Activated CD4-positive, alpha-beta memory T cell treated with anti-CD3 and anti-CD28 coated beads, Interleukin-2, amount 10 ng/mL, durations not matched to agents 7 days and 5 days (primary cell): ENCODE results near the gene NCOA7. TPM values are rescaled to one million over a fixed set of nuclear protein-coding genes. Genes with fewer than 3 reads are reported as not detected.

ENCODE experiments used
- CTCF ChIA-PET: fragments of 350-600 bp; sonication (Branson Sonifier 250); formaldehyde crosslinking; loops from one replicate; lab custom pipeline; 2021; ENCODE audit warnings: antibody characterized with exemption, inconsistent platforms; lab: Charles Lee
- POLR2A ChIA-PET: fragments of 350-600 bp; sonication (Branson Sonifier 250); formaldehyde crosslinking; loops from one replicate; lab custom pipeline; 2021; ENCODE audit warnings: antibody characterized with exemption; lab: Charles Lee
- DNase-seq: peaks from one replicate; pipeline ENCODE4 v3.0.0-alpha.2; 2020
- H3K27ac Mint-ChIP-seq: one replicate; pipeline ENCODE4 v1.8.0; 2021; ENCODE audit warnings: mild to moderate bottlenecking, mixed read lengths
- H3K27me3 Mint-ChIP-seq: one replicate; pipeline ENCODE4 v1.8.0; 2021; ENCODE audit warnings: mixed read lengths
- H3K36me3 Mint-ChIP-seq: one replicate; pipeline ENCODE4 v1.8.0; 2021; ENCODE audit warnings: low read depth, mixed read lengths
- H3K4me1 Mint-ChIP-seq: one replicate; pipeline ENCODE4 v1.8.0; 2021; ENCODE audit warnings: mixed read lengths
- H3K4me3 Mint-ChIP-seq: one replicate; pipeline ENCODE4 v1.8.0; 2021; ENCODE audit warnings: mild to moderate bottlenecking, mixed read lengths
- H3K9me3 Mint-ChIP-seq: one replicate; pipeline ENCODE4 v1.8.0; 2021; ENCODE audit warnings: mixed read lengths
- total RNA-seq, 2 experiments: library from RNA; stranded (reverse); gene quantifications; one replicate each; pipeline ENCODE4 v1.2.3, GENCODE V29; 2021

NCOA7 gene, protein sequence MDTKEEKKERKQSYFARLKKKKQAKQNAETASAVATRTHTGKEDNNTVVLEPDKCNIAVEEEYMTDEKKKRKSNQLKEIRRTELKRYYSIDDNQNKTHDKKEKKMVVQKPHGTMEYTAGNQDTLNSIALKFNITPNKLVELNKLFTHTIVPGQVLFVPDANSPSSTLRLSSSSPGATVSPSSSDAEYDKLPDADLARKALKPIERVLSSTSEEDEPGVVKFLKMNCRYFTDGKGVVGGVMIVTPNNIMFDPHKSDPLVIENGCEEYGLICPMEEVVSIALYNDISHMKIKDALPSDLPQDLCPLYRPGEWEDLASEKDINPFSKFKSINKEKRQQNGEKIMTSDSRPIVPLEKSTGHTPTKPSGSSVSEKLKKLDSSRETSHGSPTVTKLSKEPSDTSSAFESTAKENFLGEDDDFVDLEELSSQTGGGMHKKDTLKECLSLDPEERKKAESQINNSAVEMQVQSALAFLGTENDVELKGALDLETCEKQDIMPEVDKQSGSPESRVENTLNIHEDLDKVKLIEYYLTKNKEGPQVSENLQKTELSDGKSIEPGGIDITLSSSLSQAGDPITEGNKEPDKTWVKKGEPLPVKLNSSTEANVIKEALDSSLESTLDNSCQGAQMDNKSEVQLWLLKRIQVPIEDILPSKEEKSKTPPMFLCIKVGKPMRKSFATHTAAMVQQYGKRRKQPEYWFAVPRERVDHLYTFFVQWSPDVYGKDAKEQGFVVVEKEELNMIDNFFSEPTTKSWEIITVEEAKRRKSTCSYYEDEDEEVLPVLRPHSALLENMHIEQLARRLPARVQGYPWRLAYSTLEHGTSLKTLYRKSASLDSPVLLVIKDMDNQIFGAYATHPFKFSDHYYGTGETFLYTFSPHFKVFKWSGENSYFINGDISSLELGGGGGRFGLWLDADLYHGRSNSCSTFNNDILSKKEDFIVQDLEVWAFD
- 10 to 100 TPM; 45.2 to 49.9 TPM for total RNA-seq

DNA sequence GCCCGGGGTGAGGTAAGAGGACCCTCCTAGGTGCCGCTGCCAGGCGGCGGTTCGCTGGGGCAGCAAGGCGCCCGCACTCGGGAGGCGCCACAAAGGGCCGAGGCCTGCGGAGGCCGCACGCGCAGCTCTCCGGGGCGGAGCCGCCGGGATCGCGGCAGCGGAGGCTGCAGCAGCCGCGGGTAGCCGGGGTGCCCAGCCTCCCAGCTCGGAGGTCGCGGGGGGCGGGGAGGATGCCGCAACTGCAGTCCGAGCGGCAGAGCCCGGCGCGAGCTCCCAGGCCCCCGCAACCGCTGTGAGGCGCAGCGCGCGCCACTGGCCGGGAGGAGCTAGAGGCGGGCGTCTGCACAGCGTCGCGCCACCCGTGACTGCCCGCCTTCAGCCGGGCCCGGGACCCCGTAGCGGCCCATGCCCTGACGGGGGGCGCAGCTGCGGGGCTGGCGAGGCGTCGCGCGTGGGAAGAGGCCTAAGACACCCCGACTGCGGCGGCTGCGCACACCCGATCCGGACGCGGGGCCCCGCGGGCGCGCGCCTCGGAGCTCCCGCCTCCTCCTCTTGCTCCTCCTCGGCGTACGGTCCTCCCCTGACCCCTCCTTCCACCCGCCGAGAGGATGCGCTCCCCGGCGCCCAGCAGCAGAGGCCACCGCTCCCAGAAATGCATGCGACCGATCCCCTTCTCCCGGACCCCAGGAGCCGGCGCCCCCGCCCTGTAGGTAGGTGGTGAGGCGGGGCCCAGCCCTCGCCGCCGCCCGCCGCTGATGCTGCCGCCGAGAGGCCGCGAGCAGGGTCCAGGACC, at the start of gene NCOA7:
TSS of gene NCOA7 (plus strand) at position 603 of the 793 bp plus-strand sequence. CDS start 24,395 bp downstream, outside the sequence.
- CTCF ChIA-PET: interaction anchor here (0.5 to 9.7 kb wide), 38 partner anchors 9 to 685 kb away, joined by 3 to 231 read pairs (median 4); partner anchors contain the start of genes HINT3 and TRMT11
- DNase-seq: peak; percentile 83
- Mint-ChIP-seq H3K27me3 (no peaks in the 10 kb centered on the region), H3K4me1 (peaks cover 55% of the 10 kb centered on the region), H3K4me3 (peak within 1 kb of the TSS; percentile 90), H3K36me3 (peaks cover 29% of the 10 kb centered on the region), H3K27ac (peak within 1 kb of the TSS; percentile 96), H3K9me3 (no peaks in the 10 kb centered on the region)
- POLR2A ChIA-PET: interaction anchor here (0.9 to 7.1 kb wide), 38 partner anchors 9 to 1726 kb away, joined by 3 to 299 read pairs (median 6); partner anchors contain the start of genes CENPW, HDDC2, HINT3 and TPD52L1

DNA sequence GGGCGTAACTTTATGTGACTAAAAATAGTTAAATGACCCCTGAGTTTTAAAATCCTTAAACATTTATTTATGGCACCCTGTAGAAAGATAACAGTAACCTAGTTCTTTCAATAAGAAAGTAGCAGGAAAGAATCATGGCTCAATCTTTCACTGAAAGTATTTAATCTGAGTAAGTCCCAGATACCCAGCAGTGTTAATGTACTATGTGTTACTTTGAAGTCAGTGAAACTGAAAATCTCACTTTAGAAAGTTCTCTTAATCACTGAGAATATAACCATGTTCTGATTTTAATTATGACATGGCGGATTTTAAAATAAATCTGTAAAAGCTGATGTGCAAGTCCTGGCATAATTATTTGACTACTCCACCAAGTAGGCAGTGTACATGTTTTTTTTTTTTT, 49.4 kb upstream of the NCOA7 start:
- no peak overlapping the region for H3K4me3 Mint-ChIP-seq

DNA sequence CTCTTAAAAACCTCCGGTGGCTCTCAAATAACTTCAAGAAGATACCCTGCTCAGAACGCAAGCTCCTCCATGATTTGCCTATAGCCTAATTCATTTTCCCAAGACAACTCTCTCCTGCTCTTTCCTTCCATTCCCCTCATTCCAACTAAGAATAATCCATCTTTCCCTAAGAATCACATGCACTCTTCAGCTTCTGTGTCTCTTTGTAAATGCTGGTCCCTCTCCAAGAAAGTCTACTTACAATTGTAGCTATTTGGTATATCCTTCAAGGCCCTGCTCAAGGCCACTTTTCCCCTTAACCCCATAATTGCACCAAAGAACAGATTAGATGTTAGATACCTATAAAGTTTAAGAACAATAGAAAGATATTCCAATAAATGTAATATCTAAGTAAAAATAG, 48.7 kb upstream of the NCOA7 start:
- Mint-ChIP-seq H3K4me1 (peaks cover 10% of the 10 kb centered on the region), H3K27me3 (peaks cover 58% of the 10 kb centered on the region), H3K27ac (no peak overlapping the region), H3K36me3 (no peaks in the 10 kb centered on the region), H3K4me3 (no peak overlapping the region), H3K9me3 (no peaks in the 10 kb centered on the region)
- ChIA-PET CTCF (no interaction called here), POLR2A (interaction anchor here (1.3 kb wide), 1 partner anchor 17 kb away, joined by 3 read pairs; no protein-coding TSS in a partner anchor)
- DNase-seq: no peak

More for the DNA sequence above, 49.4 kb upstream of the NCOA7 start:
- ChIA-PET CTCF (no interaction called here), POLR2A (no interaction called here)
- Mint-ChIP-seq H3K4me1 (peaks cover 3% of the 10 kb centered on the region), H3K36me3 (no peaks in the 10 kb centered on the region), H3K9me3 (no peaks in the 10 kb centered on the region), H3K27me3 (peaks cover 52% of the 10 kb centered on the region), H3K27ac (no peak overlapping the region)
- no peak for DNase-seq

DNA sequence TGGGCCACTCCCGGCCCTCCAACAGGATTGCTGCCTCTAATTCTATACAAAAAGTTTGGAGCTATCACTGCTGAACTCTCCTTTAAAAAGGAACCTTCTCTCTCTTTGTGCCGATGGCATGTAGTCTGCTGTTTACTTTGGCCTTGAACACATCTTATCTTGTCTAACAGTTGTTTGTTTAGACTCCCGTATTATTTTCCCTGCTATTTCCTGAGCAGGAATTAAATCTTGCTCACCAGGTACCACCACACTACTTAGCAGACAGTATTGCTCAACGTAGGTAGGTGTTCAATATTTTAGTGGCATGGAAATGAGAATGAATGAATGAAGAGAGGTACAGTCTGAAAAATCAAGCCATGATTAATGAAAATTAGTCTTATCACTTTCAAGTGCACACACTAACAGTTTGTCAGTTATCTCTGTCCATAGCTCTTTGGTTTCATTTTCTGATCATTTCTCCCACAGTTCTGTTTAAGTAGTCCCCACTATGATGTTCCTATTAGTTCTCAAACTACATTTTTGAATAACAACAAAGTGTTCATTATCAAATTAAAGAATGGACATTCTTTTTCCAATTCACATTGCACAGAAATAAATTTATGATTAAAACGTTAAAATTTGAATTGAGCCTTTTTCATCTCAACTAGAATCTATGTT, 48.2 kb upstream of the NCOA7 start:
- no peak for DNase-seq
- Mint-ChIP-seq H3K4me1 (peaks cover 15% of the 10 kb centered on the region), H3K9me3 (no peaks in the 10 kb centered on the region), H3K27me3 (peaks cover 60% of the 10 kb centered on the region), H3K4me3 (no peak overlapping the region), H3K36me3 (no peaks in the 10 kb centered on the region), H3K27ac (no peak overlapping the region)
- ChIA-PET CTCF (no interaction called here), POLR2A (interaction anchor here (1.3 kb wide), 1 partner anchor 17 kb away, joined by 3 read pairs; no protein-coding TSS in a partner anchor)

DNA sequence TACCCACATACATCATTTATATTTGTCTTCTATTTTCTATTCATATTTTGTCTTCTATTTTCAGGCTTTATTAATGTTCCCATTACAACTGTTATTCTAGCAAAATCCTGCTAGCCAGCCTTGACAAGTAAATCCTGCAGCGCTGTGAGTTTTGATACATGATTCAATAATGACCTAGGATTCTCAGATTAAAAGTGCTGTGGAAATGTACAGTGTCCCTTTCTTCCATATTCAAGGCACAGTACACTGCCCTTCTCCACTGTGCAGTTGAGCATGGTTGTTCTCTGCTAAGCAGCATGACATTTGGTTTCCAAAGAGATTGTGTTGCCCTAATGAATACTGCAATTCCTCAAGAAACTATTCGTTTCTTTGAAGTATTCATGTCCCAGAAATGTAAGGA, 47.2 kb upstream of the NCOA7 start:
- ChIA-PET POLR2A (no interaction called here), CTCF (no interaction called here)
- H3K36me3 Mint-ChIP-seq: no peaks in the 10 kb centered on the region
- H3K27me3 Mint-ChIP-seq: peaks cover 65% of the 10 kb centered on the region
- no peak overlapping the region for H3K4me3 Mint-ChIP-seq
- peaks cover 23% of the 10 kb centered on the region for H3K4me1 Mint-ChIP-seq
- H3K27ac Mint-ChIP-seq: no peak overlapping the region
- no peaks in the 10 kb centered on the region for H3K9me3 Mint-ChIP-seq
- DNase-seq: no peak

DNA sequence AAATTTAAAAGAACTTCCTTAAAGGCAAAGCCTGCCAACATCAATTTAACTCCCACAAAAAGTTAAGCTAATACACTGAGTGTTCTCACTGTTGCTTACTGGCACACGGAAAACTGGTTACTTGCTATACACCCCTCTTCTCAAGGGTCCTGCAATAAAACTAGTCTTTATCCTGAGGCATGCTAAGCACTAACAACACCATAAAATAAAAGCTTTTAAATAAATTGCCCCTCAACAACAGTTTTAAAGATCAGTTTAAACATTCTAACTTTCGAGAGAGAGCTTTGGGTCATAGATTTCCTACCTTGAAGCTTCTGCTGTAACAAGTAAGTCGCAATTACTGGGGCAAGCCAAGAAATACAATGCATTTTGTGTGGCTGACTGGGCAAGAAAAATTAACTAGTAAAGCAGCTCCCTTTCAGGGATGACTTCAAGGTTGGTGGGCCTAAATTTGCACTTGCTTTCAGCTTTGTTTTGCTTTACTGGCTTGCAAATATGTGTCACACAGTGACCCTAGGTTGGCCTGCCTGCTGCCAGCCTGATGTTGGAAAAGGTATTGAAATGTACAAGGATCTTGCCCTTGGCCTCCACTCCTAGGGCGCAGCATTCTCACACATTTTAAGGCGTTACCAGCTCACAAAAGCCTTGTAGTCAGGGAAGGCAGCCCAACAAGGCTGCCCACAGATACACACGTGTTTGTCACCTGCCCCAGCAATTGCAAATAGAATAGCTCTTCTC, 45.3 kb upstream of the NCOA7 start:
- DNase-seq: no peak
- Mint-ChIP-seq H3K36me3 (no peaks in the 10 kb centered on the region), H3K4me3 (no peak overlapping the region), H3K27me3 (peaks cover 74% of the 10 kb centered on the region), H3K27ac (no peak overlapping the region), H3K9me3 (no peaks in the 10 kb centered on the region), H3K4me1 (peaks cover 33% of the 10 kb centered on the region)
- CTCF ChIA-PET: interaction anchor here (0.8 to 1.7 kb wide), 8 partner anchors 8 to 435 kb away, joined by 3 to 9 read pairs (median 4); partner anchors contain the start of gene HINT3
- POLR2A ChIA-PET: interaction anchor here (1.0 to 1.8 kb wide), 2 partner anchors 211 to 444 kb away, joined by 3 to 5 read pairs; partner anchors contain the start of genes HDDC2 and HINT3

DNA sequence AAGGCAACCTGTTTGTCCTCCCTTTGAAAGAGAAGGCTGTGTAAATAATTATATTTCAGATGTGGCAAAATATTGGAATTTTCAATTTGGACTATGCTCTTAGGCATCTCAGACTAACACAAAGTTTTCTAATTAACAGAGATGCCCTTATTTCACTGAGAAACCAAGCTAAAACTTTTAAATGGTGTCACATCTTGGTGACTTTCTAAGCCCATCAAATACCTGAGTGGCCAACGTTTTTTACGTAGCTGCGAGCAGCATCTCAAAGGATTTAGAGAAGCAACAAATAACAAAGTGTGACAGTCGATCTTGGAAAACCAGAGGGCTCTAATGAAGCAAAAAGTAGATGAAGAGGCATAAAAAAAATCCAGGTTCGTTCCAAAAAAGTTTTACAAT, 44.7 kb upstream of the NCOA7 start:
- Mint-ChIP-seq H3K36me3 (no peaks in the 10 kb centered on the region), H3K27me3 (peaks cover 73% of the 10 kb centered on the region), H3K4me3 (peak overlapping the region; percentile 80), H3K27ac (no peak overlapping the region), H3K9me3 (no peaks in the 10 kb centered on the region), H3K4me1 (peaks cover 37% of the 10 kb centered on the region)
- CTCF ChIA-PET: interaction anchor here (1.0 to 1.7 kb wide), 6 partner anchors 8 to 436 kb away, joined by 3 to 9 read pairs (median 4); partner anchors contain the start of gene HINT3
- no peak for DNase-seq
- POLR2A ChIA-PET: interaction anchor here (1.0 to 1.8 kb wide), 2 partner anchors 210 to 445 kb away, joined by 3 to 5 read pairs; partner anchors contain the start of genes HDDC2 and HINT3

DNA sequence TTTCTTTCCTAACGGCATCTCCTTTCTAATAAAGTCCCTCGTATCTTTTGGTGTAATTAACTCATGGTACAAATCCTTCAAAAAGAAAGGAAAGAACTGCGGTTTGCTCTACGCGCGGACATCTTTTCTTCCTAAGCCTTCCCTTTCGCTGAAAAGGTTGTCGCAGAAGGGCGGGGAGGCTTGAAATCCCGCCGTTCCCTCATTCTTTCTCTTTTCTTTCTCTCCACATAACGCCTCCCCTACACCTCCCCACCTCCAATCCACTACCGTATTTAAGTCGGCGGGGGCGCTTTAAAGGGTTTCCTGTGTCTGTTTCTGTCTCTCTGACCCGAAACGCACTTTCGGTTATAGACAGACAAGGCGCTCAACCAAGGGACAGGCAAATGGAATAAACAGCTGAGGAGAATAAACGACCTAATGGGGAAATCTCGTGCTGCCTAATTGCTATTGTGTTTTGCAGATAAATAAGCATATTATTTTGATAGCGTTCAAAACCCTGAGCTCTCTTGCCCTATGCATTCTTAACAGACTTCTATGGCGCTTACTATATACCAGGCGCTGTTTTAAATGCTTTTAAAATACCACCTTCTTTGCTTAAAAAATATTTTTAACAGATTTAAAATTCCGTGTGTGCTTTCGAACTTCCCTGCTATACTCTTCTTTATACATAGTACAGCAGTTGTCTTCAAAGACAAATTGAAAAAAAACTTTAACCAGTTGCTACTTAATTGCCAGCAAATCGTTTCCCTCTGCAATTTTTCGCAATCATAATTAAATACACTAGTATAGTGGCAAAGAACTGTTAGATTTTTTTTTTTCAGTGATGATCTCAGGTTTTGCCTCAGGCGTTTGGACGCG, 43.8 kb upstream of the NCOA7 start:
- peaks cover 38% of the 10 kb centered on the region for H3K4me1 Mint-ChIP-seq
- H3K27me3 Mint-ChIP-seq: peaks cover 77% of the 10 kb centered on the region
- peak; percentile 71 for DNase-seq
- peak overlapping the region; percentile 80 for H3K4me3 Mint-ChIP-seq
- no peaks in the 10 kb centered on the region for H3K9me3 Mint-ChIP-seq
- no peaks in the 10 kb centered on the region for H3K36me3 Mint-ChIP-seq
- ChIA-PET POLR2A (interaction anchor here (1.1 to 1.8 kb wide), 3 partner anchors 34 to 446 kb away, joined by 3 to 6 read pairs (median 5); partner anchors contain the start of gene HDDC2), CTCF (interaction anchor here (1.0 to 1.4 kb wide), 4 partner anchors 32 to 209 kb away, joined by 3 to 4 read pairs (median 4); partner anchors contain the start of genes HINT3 and NCOA7)
- no peak overlapping the region for H3K27ac Mint-ChIP-seq

DNA sequence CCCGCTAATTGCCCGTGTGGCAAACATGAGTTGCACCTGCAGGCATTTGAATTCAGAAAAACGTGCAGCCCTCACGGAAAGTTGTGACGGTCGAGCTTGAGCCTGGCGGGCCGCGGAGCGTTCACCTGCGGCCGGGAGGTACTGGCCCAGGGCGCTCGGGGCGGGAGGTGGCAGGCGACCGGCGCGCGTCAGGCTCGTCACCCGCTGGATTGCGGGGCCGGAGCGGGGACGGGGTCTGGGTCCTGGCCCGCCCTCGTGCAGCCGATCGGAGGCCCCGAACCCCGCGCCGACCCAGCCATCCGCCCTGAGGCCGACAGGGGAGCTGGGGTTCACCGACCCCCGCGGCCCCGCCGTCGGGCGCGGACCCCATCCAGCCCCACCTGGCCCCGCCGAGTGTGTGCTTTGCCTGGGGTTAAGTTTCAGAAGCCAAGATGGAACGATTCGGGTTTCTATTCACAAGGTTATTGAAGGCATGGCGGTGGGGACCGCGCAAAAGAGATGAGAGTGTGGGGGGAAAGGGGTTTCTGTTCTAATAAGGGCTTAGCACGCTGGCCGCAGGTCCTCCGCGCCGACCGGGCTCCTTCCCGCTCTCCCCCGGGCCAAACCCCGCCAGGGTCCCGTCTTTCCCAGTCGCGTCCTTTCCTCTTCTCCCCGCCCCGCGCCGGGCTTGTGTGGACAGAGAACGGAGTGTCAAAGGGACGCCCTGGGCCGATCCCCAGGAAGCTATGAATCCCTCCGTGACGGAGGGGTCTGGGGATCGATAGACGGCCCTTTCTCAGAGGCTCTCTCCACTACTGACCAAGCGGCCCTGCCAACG, 43.0 kb upstream of the NCOA7 start:
- Mint-ChIP-seq H3K27me3 (peaks cover 76% of the 10 kb centered on the region), H3K9me3 (no peaks in the 10 kb centered on the region), H3K4me1 (peaks cover 38% of the 10 kb centered on the region), H3K4me3 (peak overlapping the region; percentile 80), H3K27ac (no peak overlapping the region), H3K36me3 (no peaks in the 10 kb centered on the region)
- DNase-seq: peak; percentile 22
- ChIA-PET CTCF (interaction anchor here (0.7 to 1.4 kb wide), 8 partner anchors 9 to 436 kb away, joined by 3 to 4 read pairs (median 3); partner anchors contain the start of genes HINT3 and NCOA7), POLR2A (interaction anchor here (1.1 to 1.6 kb wide), 3 partner anchors 33 to 238 kb away, joined by 3 to 6 read pairs (median 5); partner anchors contain the start of gene TRMT11)
